NOMO-1 (cell line): ENCODE measurements around the gene GLYATL2.

Experiments used
- DNase-seq, 2 experiments: peaks; one replicate each; lab custom pipeline; 2025; ENCODE audit not compliant: unreplicated experiment in 2 of 2; lab: John Stamatoyannopoulos, UW

GLYATL2 gene, protein sequence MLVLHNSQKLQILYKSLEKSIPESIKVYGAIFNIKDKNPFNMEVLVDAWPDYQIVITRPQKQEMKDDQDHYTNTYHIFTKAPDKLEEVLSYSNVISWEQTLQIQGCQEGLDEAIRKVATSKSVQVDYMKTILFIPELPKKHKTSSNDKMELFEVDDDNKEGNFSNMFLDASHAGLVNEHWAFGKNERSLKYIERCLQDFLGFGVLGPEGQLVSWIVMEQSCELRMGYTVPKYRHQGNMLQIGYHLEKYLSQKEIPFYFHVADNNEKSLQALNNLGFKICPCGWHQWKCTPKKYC

DNA sequence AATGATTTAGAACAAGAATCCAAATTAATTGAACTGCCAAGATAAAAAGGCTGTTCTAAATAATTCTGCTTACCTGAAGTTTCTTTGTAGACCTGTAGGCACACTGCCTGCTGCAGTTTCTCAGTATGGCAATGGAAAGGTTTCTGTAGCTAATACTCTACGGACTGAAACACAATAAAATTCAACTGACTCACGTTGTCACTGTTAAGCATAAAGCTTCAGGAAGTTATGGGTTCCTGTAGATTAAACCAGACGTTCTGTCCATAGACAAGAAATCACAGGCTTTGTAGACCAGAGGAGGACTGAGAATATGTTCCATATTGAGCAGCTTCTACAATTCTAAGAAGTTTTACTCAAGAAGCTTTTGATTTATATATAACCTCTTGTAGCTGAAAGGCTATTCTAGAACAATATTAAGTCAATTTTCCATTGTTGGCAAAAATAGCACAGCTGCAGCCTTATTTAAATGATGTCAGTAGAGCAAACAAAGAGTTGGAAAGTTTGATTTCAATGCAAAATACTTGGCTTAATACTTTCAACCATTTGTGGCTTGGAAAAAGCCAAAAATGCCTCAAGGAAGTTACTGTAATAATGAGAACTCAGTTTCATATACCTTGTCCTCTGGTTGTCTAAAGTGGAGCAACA is at the start of gene GLYATL2:
GLYATL2 (minus strand) TSS at position 344 of the 645 bp plus-strand sequence. CDS start 5,092 bp downstream, outside the sequence.
- DNase-seq = no peak

DNA sequence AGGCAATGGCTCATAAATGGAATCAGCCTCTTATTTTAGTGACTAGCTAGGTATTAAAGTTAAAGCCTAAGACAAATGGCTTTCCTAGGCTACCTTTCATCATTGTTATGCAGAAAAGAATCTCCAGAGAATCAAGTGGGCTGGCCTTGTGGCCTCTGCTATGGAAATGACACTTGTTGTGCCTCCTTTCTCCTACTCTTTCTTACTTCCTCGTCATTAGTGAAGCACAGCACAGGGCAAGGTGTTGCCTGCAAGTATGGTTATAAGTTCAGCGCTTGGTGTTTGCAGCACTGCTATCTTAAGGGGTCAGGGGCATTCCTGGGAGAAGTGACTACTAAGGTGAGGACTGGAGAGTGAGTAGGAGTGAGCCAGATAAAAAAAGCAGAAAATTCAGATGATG is 49.4 kb upstream of the GLYATL2 start:
- DNase-seq = no peak

- peak in 1 of 2 experiments; percentile 54 for DNase-seq
Observed at GRCh38 chr11:58888579-58888978, 44.1 kb upstream of the GLYATL2 start.

- DNase-seq = no peak
Observed at GRCh38 chr11:58887452-58887851, 42.9 kb upstream of the GLYATL2 start.

- DNase-seq = peak in 1 of 2 experiments; percentile 20
Observed at GRCh38 chr11:58880625-58881024, 36.1 kb upstream of the GLYATL2 start.

DNA sequence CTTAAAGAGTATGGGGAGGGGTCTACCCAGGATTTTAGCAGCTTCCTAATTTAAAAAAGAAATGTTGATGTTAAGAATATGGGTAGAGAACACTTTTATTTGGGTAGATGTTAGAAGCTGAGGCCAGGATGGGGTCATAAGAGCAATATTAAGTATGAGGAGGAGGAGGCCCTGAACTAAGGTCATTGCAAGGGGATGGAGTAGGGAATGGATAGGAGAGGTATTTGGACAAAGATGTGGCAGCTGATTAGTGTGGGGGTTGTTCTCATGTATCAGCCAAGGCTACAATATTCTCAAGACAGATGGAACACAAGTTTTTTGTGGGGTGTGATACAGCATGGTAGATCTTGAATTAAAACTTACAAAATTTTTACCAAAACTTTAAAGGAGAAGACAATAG is 35.7 kb upstream of the GLYATL2 start:
- no peak for DNase-seq

DNA sequence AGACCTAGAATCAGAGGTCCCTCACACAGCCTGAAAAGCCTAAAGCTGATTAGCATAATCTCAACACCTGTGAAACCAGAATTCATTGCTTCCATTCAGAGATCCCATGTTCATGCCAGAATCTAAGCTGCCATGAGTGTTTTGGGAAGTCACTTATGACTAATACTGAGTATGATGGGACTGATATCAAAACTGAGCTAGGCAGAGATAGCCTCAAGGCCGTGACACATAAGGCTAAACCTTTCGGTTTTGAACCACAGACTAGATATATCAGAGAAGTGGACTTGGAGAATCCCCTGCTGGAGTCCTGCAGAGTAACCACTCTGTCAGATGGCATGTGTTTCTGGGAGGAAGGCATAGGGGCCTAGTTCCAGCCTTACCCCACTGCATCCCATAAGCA is 23.1 kb upstream of the GLYATL2 start:
- no peak for DNase-seq

- no peak for DNase-seq
Observed at GRCh38 chr11:58866788-58867187, 22.3 kb upstream of the GLYATL2 start.

GRCh38 chr11:58864335-58864734 is 19.8 kb upstream of the GLYATL2 start:
- DNase-seq = no peak

GRCh38 chr11:58863697-58864096 is 19.2 kb upstream of the GLYATL2 start:
- no peak for DNase-seq

DNA sequence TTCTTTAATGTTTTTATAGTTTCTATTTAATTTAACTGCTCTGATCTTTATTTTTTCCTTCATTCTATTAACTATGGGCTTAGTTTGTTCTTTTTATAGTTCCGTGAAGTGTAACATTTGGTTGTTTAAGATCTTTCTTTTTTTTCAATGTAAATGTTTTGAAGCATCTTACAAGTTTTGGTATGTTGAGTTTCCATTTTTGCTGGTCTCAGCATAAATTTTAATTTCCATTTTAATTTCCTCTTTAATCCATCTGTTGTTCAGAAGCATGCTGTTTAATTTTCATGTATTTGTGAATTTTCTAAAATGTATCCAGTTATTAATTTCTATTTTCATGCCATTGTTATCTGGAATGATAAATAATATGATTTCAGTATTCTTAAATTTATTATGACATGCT is 17.0 kb upstream of the GLYATL2 start:
- no peak for DNase-seq

DNA sequence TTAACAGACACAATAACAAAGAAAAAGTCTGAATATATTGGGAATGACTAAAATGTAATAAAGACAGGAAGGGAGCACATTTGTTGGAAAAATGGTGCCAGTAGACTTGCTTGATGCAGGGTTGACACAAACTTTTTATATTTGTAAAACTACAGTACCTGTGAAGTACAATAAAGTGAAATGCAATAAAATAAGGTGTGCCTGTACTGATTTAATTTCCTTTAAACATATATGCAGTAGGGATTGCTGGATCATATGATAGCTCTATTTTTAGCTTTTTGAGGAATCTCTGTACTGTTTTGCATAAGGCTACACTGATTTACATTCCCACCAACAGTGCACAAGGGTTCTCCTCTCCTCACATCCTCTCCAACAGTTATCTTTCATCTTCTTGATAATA is 12.3 kb upstream of the GLYATL2 start:
- DNase-seq = no peak

DNA sequence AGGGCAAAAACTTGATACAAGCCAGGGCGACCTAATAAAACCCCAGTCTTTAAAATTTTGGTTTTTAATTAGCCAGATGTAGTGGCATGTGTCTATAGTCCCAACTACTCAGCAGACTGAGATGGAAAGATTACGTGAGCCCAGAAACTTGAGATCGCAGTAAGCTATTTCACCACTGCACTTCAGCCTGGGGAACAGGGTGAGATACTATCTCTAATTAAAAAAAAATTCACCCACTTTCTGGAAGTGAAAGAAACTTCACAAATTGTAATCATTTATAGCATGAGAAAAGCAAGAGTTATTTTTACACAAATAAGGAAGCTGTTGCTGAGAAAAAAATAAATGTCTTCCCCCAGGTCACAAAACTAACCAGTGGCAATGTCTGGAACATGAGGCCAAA is 882 bp upstream of the GLYATL2 start:
- peak; percentile 20 to 43 for DNase-seq

DNA sequence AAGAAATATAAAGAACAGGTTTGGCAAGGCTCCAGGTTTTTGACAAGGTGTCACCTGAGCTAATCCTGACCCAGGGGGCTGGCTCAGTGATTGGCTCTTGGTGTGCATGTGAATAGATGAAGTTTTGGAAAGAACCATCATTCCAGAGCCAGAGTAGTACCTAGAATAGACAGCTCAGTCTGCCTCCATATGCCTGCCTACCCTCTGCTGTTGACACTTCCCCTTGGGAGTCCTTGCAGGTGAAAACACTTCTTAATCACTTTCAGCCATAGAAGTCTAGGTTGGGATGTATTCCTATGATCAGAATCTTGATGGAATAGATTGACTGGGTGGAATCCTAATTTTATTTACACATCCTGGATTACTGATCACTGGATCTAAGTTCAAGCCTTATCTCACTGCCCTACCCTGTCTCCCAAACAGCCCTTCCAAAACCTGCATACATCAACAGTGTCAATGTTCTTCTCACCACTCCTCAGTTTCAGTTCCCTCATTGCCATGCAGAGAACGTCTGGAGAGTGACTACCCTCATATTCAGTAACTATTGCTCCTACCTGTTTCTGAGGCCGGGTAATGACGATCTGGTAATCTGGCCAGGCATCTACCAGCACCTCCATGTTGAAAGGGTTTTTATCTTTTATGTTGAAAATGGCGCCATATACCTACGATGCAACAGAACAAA is 6.7 kb downstream of the GLYATL2 start:
- peak; percentile 3 to 64 for DNase-seq

- no peak for DNase-seq
Observed at GRCh38 chr11:58832056-58832645, 12.4 kb downstream of the GLYATL2 start.

DNA sequence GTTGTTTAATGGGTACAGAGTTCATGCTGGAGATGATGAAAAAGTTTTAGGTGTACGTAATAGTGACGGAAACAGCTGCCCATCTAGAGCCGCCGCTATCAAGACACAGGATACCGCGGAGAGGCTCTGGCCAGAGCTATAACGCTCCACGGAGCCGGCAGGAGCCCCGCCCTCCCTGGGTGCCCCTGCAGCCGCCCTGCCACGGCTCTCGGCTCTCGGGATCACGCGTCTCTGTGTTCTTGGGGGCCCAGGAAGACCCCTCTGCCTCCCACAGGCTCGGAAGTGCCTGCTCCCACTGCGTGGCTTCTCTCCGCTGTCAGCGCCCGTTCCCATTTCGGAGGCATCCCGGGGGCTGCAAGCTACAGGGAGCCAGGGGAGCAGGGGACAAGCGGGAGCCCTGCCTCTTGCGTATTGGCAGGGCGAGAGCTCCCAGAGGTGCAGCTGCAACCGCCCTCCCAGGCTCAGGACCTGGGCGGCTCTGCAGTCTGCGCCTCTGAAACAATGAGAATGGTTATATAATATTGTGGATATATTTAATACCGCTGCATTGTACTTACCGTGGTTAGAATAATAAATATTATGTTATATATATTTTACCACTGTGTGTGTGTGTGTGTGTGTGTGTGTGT is 13.7 kb downstream of the GLYATL2 start:
- DNase-seq = no peak

DNA sequence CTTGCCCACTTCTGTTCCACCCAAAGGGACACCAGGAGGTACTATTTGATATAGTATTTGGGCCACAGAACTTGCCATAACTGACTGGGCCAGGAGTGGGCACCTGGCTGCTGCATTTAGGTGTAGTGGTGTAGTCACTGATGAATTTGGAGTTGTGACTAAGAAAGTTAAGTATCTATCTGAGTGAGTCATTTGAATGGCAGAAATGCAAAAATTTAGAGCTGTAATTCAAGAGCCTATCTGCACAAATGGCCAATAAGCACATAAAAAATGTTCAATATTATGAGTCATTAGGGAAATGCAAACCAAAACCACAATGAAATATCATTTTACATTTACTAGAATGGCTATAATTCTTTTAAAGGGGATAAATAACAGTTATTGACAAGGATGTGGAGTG is 14.7 kb downstream of the GLYATL2 start:
- DNase-seq = no peak

GRCh38 chr11:58813693-58814092 is 30.8 kb downstream of the GLYATL2 start:
- DNase-seq = no peak

GRCh38 chr11:58811499-58811898 is 33.0 kb downstream of the GLYATL2 start:
- DNase-seq = no peak

DNA sequence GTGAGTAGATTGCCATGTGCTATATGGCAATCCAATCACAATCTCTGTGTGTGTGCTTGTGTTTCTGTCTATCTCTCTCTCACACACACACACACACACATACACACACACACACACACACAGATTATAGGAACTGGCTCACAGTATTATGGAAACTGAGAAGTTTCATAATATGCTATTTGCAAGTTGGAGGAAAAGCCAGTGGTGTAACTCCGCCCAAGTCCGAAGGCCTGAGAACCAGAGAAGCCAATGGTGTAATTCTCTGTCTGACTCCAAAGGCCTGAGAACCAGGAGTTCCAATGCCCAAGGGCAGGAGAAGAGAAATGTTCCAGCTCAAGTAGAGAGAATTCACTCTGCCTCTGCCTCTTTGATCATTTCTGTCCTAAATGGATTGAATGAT is 37.2 kb downstream of the GLYATL2 start:
- DNase-seq = peak in 1 of 2 experiments; percentile 28

- no peak for DNase-seq
Observed at GRCh38 chr11:58805065-58805464, 39.4 kb downstream of the GLYATL2 start.
